GM18511 (cell line): ENCODE results near the gene GIT2.
"Not testable (repeated sequence)": the region's sequence is repeated elsewhere in the genome, so short reads cannot be mapped to it uniquely, and the experiment has no call there.

Source experiments
- ATAC-seq: cut with Tn5 transposase; IDR thresholded peaks from one replicate; pipeline ENCODE4 v1.9.1; 2021; ENCODE audit warnings: mild to moderate bottlenecking, moderate library complexity; ENCODE audit not compliant: unreplicated experiment

The GIT2 gene

DNA sequence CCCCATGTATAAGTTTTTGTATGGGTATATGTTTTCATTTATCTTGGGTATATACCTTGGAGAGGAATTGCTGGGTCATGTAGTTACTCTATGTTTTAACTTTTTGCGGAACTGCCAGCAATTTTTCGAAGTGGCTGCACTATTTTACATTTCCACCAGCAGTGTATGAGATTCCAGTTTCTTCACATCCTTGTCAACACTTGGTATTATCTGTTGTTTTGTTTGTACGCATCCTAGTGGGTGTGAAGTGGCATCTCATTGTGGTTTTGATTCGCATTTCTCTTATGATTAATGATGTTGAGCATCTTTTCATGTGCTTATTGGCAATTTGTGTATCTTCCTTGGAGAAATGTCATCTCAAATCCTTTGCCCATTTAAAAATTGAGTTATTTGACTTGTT lies 9.9 kb upstream of the GIT2 start:
- no peak for ATAC-seq

DNA sequence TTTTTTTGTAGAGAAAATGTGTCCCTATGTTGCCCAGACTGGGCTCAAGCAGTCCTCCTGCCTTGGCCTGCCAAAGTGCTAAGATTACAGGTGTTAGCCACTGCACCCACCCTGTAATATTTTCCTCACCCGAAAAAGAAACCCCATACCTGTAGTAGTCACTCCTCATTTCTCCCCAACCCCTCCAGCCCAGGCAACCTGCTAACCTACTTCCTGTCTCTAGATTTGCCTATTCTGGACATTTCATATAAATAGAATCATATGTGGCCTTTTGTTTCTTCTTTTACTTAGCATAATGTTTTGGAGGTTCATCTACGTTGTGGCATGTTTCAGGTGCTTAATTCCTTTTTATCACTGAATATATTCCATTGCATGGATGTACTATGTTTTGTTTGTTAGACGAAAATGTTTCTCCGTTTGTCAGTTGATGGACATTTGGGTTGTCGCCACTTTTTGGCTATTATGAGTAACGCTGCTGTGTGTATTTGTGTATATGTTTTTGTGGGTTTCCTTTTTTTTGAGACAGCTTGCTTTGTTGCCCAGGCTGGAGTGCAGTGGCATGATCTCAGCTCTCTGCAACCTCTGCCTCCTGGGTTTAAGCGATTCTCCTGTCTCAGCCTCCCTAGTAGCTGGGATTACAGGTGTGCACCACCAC lies 9.3 kb upstream of the GIT2 start:
- peak; percentile 55 for ATAC-seq

DNA sequence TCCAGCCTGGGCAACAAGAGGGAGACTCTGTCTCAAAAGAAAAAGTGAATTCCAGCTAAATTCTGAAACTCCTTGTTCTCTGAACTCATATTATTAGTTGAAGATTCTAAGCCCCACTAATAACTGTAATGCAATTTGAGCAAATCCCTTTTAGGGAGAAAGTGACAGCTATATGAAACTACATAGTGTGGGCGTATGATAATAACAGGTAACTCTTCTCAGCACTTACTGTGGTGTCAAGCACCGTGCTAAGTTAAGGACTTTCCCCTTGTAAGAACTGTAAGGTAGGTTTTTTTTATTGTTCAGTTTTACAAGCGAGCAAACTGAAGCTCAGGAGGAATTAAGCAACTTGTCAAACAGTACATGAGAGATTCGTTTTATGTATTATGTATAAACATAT lies 8.4 kb upstream of the GIT2 start:
- ATAC-seq: peak; percentile 77

DNA sequence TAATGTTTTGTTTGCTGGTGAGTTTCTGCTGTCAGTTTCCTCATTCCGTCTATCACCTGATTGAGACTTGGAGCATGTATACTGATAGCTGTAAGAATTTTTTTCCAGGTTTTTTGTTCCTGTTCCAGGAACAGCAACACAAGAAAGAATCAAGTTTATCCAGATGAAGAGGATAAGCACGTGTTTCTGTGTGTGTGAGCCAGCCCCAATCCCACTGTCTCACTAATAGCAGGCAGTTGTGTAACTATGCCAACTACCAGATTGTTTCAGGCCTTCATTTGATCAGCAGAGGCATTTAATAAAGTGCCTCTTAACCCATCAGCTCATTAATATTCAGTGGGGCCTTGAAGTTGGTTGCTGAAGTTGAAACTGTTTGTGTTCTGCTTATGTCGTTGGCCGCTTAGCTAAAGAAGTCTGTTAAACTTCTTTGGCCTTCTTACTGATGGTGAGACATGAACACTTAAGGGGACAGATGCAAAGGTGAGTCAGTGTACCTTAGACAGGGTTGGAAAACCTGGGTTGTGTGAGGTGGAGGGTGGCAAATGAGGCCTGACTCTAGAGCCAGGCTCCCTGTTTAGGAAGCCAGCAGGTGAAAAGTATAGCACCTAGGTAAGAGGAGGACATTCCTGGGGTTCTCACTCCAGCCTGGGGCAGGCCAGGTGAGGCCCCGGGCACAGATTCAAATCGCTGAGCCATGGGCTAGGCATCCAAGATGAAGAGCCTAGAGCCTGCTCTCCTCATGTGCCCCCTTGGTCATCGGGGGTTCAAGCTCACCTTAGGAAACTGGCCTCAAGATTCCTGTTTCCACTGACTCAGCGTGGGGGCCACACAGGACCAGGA lies 6.7 kb upstream of the GIT2 start:
- no peak for ATAC-seq

DNA sequence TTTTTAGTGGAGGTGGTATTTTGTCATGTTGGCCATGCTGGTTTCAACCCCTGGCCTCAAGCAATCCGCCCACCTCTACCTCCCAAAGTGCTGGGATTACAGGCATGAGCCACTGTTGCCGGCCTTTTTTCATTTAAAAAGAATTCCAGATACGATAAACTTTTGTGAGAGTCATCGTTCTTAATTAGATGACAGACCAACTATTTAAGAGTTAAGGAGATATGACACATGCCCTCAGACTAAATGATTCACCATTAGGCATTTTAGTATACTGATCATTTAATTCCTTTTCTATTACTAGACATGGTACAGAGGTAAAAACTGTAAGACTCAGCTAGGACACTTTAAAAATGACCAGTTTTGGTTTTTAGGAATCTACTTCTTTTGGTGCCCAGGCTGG lies 5.4 kb upstream of the GIT2 start:
- ATAC-seq: no peak

DNA sequence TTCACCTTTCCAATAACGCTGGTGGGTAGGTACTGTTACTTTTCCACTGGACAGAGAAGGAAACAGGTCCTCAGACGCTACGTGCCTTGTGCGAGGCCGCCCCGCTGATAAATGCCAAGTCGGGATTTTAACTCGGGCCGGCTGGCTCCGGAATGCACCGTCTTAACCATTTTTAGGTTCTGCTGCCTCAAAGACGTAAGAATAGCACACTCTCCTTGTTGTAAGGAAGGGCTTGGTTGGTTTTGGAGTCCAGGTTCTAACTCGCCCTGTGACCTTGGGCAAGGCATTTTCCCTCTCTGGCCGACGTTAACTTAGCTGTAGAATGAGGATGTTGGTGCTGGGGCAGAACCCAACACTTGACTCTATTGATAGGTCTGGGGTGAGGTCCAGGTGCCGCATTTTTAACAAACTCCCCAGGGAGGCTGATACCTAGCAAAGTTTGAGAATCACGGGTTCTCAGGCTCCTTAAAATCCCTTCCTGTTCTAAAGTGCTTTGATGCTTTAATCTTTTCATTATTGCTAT lies 3.9 kb upstream of the GIT2 start:
- ATAC-seq: no peak

DNA sequence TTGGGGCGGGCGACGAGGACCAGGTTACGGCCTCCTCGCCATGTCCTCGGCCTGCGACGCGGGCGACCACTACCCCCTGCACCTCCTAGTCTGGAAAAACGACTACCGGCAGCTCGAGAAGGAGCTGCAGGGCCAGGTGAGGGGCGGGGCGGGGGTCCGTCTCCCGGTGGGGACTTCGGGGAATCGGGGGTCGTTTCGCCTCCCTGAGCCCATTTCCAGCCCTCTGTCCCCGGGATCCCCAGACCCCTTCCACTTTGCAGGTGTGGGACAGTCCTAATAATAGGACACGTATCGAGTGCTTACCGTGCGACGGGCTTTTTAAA lies 3.4 kb upstream of the GIT2 start:
- no peak for ATAC-seq

DNA sequence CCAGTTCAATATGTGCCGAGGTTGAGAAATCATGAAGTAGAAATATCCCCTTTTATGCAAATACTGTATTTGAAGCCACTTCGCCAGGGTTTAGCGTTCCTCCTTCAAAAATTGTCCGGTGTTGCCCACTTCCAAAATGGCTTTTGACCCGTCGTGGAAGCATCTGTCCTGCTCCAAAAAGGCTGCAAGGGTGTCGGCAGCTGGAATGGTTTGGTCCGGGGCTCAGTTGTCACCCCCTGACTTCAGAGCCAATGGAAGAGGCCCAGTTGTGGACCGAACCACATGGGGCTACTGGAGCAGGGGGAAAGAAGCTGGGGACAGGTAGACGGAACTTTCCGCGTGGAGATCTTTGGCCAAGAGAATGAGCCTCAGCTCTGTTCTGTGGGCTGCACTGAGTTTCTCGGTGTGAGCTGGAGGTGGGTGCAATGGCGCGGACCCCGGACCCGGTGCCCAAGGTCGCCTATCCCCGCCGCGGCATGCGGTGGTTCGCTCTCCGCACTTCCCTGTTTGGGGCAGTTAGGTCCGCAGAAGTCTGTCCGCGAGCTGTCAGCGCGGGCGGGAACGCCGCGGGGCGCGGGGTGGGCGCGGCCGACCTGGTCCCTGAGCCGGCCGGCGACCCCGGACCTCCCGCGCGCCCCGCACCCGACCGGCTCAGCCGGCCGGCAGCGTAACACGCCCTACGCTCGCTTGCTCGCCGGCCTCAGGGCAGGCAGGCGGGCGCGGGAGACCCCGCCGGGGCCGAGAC lies 2.9 kb upstream of the GIT2 start, which contains the start of gene ANKRD13A:
Gene ANKRD13A (plus strand): TSS at position 527 of the 745 bp plus-strand sequence. CDS start 259 bp downstream, outside the sequence.
- ATAC-seq: peak; percentile 59

DNA sequence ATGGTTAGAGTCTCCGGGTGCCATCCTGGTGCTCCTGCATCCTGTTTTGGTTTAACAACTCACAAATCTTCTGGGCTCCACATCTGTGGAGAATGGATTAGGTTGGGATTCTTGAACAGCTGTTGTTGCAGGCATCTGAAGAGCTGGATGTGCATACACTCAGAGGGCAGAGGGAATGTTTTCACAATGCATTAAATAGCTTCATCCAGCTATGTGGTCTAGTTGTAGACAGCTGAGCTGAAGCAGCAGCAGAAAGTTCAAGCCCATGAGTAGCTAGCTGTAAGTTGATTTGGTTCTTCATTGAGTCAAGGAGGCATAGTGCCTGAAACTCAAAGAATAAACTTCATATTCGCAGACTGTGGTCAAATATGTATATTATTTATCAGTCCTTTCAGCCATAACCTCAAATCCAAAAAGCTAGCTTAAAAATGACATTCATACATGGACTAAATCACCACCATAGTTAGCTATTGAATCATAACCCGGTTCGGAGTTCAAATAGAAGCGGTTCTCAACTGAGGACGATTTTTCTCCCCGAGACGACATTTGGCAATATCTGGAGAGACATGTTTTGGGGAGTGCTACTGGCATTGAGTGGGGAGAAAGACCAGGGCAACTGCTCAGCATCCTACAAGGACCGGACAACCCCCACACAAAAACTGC lies 2.2 kb upstream of the GIT2 start:
- peak; percentile 1 for ATAC-seq

DNA sequence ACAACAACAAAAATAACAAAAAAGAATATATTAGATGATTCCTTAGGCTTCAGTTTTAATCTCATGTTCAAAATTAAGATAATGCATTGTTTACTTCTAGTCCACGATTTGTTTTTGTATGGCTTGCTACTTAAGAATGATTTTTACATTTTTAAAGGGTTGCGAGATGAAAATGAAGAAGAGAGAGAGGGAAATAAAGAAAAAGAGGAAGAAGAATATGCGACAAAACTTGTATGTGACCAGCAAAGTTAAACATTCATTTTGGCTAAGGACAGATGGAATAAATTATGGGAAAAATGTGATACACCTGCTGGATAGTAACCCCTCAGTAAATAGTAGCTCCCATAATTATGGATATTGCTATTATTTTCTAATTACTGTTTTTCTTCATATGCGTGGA lies 1.2 kb upstream of the GIT2 start:
- no peak for ATAC-seq

DNA sequence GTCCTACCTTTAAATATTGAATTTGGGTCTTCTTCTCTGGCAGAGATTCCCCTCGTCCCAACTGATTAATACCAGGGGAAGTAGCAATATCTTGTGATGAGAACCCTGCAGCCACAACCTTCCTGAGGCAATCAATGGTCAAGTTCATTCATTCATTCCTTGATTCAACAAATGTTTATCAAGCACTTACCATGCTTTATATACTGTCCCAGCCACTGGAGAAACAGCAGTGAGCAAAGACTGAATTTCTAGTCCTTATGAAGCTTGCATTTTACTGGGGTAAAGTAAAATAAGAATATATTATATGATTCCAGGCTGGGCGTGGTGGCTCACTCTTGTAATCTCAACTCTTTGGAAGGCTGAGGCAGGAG lies 300 bp upstream of the GIT2 start:
- ATAC-seq: no peak

DNA sequence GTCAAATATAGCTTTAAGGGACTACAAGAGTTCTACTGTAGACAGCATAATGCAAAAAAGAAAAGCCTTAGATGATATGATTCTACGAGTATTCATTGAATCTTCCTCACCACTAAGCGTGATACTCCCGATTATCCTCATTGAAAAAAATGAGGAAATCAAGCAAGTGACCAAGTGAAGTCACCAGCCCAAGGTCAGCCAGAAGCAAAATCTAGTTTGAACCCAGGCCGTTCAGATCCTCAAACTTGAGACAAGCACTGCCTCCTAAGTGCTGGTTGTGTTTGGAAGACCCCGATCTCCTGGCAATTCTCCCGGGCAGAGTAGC lies 845 bp downstream of the GIT2 start:
- ATAC-seq: no peak

DNA sequence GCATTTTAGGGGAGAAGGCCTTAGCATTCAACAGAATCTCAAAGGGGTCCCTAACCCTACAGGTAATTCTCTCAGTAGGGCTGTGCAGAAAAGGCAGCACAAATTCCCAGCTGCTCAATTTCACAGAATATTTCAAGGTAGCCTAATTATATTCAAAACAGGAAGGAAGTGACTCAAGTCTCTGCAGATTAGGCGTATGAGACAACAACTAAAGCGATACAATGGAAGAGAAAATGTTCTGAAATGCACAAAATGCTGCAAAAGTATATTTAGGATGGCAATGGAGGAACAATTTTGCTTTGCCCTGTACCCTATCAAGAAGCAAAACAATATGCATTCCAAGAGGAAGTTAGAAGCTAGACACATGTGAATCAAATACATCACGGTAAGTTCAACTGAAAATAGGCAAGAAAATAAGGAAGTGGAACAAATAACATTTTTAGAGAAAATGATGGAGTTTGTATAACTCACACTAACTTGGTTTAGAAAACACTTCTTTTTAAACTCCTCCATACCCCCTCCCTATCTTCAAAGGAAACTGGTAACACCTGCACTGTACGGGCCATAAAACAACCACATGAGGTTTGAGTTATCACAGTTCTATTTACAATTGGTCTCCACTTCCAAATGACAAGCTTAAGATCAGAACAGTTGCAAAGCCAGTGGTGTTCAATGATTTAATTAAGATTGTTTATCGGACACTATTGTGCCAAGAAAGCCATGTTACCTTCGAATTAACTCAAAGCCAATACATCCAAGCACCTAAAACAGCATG lies 1.6 kb downstream of the GIT2 start:
- ATAC-seq: no peak

DNA sequence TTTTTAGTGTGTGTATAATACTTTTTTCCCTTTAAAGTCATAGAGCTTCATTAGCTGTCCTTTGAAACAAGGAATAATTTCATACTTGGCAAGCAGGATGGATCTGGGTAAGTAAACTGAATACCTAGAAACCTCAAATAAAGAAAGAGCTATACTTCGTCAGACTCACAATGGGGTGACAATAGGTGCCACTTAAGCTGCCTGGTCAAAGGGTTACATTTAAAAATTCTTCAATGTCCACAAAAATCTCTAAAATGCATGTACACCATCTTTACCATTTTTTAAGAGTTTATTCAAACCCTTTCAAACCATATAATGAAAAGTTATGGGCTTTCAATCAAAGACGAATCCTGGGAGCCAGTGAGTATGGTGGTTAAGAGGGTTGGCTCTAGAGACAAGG lies 3.1 kb downstream of the GIT2 start:
- no peak for ATAC-seq

DNA sequence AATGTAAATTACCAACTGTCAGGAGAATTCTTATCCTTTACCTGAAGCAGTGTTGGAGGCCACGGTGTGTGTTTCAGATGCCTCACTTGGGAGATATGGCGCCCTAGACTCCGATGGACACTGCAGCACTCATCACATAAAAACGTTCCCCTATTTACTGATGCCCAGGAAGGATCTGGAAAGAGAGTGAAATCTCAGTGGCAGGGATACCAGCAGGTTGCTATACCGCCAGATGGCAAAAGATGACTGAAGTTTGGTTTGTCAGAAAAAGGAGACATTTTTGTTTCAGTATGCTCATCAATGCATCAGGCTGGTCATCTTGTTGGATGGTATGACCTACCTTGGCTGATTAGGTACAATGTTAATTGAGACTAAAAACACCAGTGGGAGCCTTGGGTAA lies 4.6 kb downstream of the GIT2 start:
- no peak for ATAC-seq

DNA sequence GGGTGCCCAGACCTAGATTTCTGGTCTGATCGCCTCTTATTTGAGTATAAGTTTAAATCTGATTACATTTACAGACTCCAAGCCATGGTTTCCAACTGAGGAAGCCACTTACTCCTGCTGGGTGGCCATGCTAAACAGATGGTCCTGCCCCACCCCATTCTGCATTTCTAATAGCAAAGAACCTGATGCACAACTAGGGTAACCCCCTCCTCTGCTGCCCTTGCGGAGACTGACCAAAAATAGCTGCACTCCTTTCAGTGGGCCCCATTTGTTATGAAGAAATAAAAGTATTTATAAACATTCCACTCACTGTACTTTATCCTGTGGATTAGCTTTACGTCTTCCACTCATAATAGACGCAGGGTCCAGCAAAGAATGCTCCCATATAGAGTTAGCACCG lies 6.8 kb downstream of the GIT2 start:
- no peak for ATAC-seq

DNA sequence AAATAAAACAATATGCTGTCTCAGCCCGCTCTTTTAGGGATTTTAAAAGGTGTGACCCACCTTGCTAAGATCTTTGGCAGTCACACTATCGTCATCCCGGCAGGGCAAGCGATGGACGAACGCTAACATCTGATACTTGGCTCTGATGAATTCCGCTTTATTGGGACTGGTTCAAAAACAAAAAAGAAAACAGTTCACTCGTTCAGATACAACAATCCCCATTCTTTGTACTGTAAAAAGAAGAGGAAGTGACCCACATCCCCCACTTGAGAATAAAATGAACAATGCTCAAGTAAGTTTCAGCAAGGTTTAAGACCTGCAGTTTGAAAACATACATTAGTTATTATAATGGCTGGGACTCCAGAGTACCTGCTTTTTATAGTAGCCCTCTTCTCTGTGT lies 7.3 kb downstream of the GIT2 start:
- no peak for ATAC-seq

DNA sequence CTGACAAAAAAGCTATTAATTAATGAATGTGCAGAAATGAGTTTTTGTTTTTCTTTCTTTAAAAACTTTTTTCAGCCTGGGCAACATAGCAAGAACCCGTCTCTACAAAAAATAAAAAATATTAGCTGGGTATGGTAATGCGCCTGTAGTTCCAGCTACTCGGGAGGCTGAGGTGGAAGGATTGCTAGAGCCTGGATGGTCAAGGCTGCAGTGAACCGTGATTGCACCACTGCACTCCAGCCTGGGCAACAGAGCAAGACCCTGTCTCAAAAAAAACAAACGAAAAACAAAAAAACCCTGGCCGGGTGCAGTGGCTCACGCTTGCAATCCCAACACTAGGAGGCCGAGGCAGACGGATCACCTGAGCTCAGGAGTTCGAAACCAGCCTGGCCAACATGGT lies 7.9 kb downstream of the GIT2 start:
- ATAC-seq: no peak

DNA sequence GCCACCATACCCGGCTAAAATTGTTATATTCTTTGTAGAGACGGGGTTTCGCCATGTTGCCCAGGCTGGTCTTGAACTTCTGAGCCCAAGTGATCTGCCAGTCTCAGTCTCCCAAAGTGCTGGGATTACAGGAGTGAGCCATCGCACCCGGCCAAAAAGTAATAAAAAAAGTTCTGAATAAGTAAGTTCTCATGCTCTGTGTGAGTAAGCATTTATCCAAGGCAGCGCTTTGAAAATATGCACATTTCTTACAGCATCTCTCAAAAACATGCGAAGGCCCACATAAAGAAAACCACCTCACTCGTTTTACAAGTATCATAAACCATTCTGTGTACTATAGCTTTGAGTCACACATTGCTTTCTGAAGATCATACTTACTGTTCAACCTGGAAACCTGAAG lies 8.6 kb downstream of the GIT2 start:
- ATAC-seq: no peak

DNA sequence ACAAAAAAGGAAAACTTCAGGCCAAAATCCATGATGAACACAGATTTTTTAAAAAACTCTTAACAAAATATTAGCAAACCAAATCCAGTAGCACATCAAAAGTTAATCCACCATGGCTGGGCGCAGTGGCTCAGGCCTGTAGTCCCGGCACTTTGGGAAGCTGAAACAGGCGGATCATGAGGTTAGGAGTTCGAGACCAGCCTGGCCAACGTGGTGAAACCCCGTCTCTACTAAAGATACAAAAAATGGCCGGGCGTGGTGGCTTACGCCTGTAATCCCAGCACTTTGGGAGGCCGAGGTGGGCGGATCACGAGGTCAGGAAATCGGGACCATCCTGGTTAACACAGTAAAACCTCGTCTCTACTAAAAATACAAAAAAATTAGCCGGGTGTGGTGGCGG lies 9.9 kb downstream of the GIT2 start:
- not testable (repeated sequence) for ATAC-seq
